ENCODE measurements around the gene VAMP8.
A peak's percentile ranks its signal among the peaks of the same experiment; 100 is the strongest.
"Not testable (repeated sequence)": the region's sequence is repeated elsewhere in the genome, so short reads cannot be mapped to it uniquely, and the experiment has no call there.

VAMP8 gene

GRCh38 chr2:85577386-85578242 is at the start of gene VAMP8:
TSS of gene VAMP8 (plus strand) at chr2:85577586. CDS start at chr2:85577647, 61 bp downstream.
- DNase-seq: peak; percentile 58

- no peak for DNase-seq
Measured at GRCh38 chr2:85527787-85528186, 49.6 kb upstream of the VAMP8 start.

GRCh38 chr2:85528355-85528754 is 49.0 kb upstream of the VAMP8 start:
- no peak for DNase-seq

- no peak for DNase-seq
Measured at GRCh38 chr2:85529809-85530208, 47.6 kb upstream of the VAMP8 start.

- DNase-seq: no peak
Measured at GRCh38 chr2:85531589-85531988, 45.8 kb upstream of the VAMP8 start.

GRCh38 chr2:85534099-85534498 is 43.3 kb upstream of the VAMP8 start:
- no peak for DNase-seq

- no peak for DNase-seq
Measured at GRCh38 chr2:85534881-85535280, 42.5 kb upstream of the VAMP8 start.

- no peak for DNase-seq
Measured at GRCh38 chr2:85536479-85536878, 40.9 kb upstream of the VAMP8 start.

- peak; percentile 7 for DNase-seq
Measured at GRCh38 chr2:85537600-85538506, 39.5 kb upstream of the VAMP8 start.

- peak; percentile 81 for DNase-seq
Measured at GRCh38 chr2:85538507-85539360, 38.7 kb upstream of the VAMP8 start, which contains the start of gene MAT2A. TSS of gene MAT2A (plus strand) at chr2:85539168. CDS start at chr2:85539288, 120 bp downstream.

- peak; percentile 62 for DNase-seq
Measured at GRCh38 chr2:85539361-85540132, 37.8 kb upstream of the VAMP8 start.

- no peak for DNase-seq
Measured at GRCh38 chr2:85540133-85540648, 37.2 kb upstream of the VAMP8 start.

GRCh38 chr2:85541262-85541661 is 36.1 kb upstream of the VAMP8 start:
- no peak for DNase-seq

GRCh38 chr2:85541753-85542457 is 35.5 kb upstream of the VAMP8 start:
- no peak for DNase-seq

GRCh38 chr2:85542777-85543176 is 34.6 kb upstream of the VAMP8 start:
- DNase-seq: no peak

GRCh38 chr2:85544254-85544691 is 33.1 kb upstream of the VAMP8 start:
- DNase-seq: not testable (repeated sequence)

- DNase-seq: not testable (repeated sequence)
Measured at GRCh38 chr2:85544915-85545779, 32.2 kb upstream of the VAMP8 start.

GRCh38 chr2:85545780-85546240 is 31.6 kb upstream of the VAMP8 start:
- no peak for DNase-seq

GRCh38 chr2:85547089-85547858 is 30.1 kb upstream of the VAMP8 start:
- no peak for DNase-seq

All from activated CD4-positive, alpha-beta T cell treated with anti-CD3 and anti-CD28 coated beads, Interleukin-2, amount 50 U/mL, for 1 hour (primary cell).